Neuronal stem cell (in vitro differentiated cells): ENCODE results near the gene FBLN1.

Experiments used
- DNase-seq: peaks from one replicate; pipeline ENCODE4 v3.0.0-alpha.2; 2013; ENCODE audit warnings: low spot score
- H2AFZ ChIP-seq: one replicate; pipeline ENCODE4 v1.6.1; 2013; ENCODE audit warnings: mild to moderate bottlenecking, low read length, inconsistent platforms
- H2AK5ac ChIP-seq: 2 replicates; pipeline ENCODE4 v1.6.1; 2013; ENCODE audit warnings: low read depth, mild to moderate bottlenecking, inconsistent platforms, low read length, moderate library complexity, mixed read lengths
- H2BK120ac ChIP-seq: 2 replicates; pipeline ENCODE4 v1.6.1; 2013; ENCODE audit warnings: low read depth, mild to moderate bottlenecking, inconsistent platforms, low read length, moderate library complexity, mixed read lengths
- H2BK12ac ChIP-seq: one replicate; pipeline ENCODE4 v1.6.1; 2013; ENCODE audit warnings: low read length, inconsistent platforms
- H2BK15ac ChIP-seq: 2 replicates; pipeline ENCODE4 v1.6.1; 2013; ENCODE audit warnings: mild to moderate bottlenecking, low read length, inconsistent platforms, mixed read lengths
- H2BK5ac ChIP-seq: one replicate; pipeline ENCODE4 v1.6.1; 2013; ENCODE audit warnings: inconsistent platforms, mild to moderate bottlenecking, low read length, moderate library complexity
- H3K14ac ChIP-seq: one replicate; pipeline ENCODE4 v1.6.1; 2013; ENCODE audit warnings: low read length, inconsistent platforms
- H3K18ac ChIP-seq: 2 replicates; pipeline ENCODE4 v1.6.1; 2013; ENCODE audit warnings: low read length, inconsistent platforms
- H3K23ac ChIP-seq: 2 replicates; pipeline ENCODE4 v1.6.1; 2013; ENCODE audit warnings: low read depth, mild to moderate bottlenecking, mixed read lengths, low read length, inconsistent platforms; ENCODE audit not compliant: poor library complexity
- H3K27ac ChIP-seq: replicated peaks from 3 replicates; pipeline ENCODE4 v1.5.1; 2013; ENCODE audit warnings: low read length, inconsistent platforms
- H3K27me3 ChIP-seq, 3 experiments: 2 replicates each; pipeline ENCODE4 v1.6.1; 2013; ENCODE audit warnings: low read length in 3 of 3, mild to moderate bottlenecking in 2 of 3, inconsistent platforms in 1 of 3, low read depth in 1 of 3, mixed read lengths in 1 of 3, moderate library complexity in 1 of 3; ENCODE audit not compliant: control insufficient read depth in 3 of 3, insufficient read depth in 3 of 3
- H3K36me3 ChIP-seq, 2 donors: replicated peaks in 1 of 2; 2 replicates each; pipeline ENCODE4 v1.6.1; 2013; ENCODE audit warnings: low read length in 2 of 2; ENCODE audit not compliant: control insufficient read depth in 2 of 2, insufficient read depth in 2 of 2
- H3K4ac ChIP-seq: 2 replicates; pipeline ENCODE4 v1.6.1; 2013; ENCODE audit warnings: inconsistent platforms, mild to moderate bottlenecking, low read length, moderate library complexity
- H3K4me1 ChIP-seq, 2 donors: 1 replicate in 1 of 2; 2 replicates in 1 of 2; pipeline ENCODE4 v1.6.1; 2013; ENCODE audit warnings: low read length in 2 of 2, low read depth in 1 of 2; ENCODE audit not compliant: control insufficient read depth in 2 of 2, insufficient read depth in 1 of 2
- H3K4me2 ChIP-seq: one replicate; pipeline ENCODE4 v1.6.1; 2013; ENCODE audit warnings: mild to moderate bottlenecking, low read length, inconsistent platforms; ENCODE audit not compliant: insufficient read depth, poor library complexity, severe bottlenecking
- H3K4me3 ChIP-seq, 2 donors: 2 replicates each; pipeline ENCODE4 v1.5.1; 2013; ENCODE audit warnings: low read length in 2 of 2, mild to moderate bottlenecking in 2 of 2, inconsistent platforms in 1 of 2, moderate library complexity in 1 of 2
- H3K79me1 ChIP-seq: one replicate; pipeline ENCODE4 v1.6.1; 2013; ENCODE audit warnings: low read depth, mild to moderate bottlenecking, inconsistent platforms, low read length, moderate library complexity
- H3K9ac ChIP-seq: one replicate; pipeline ENCODE4 v1.6.1; 2013; ENCODE audit warnings: mild to moderate bottlenecking, low read depth, low read length, inconsistent platforms; ENCODE audit not compliant: poor library complexity
- H3K9me3 ChIP-seq, 2 donors: replicated peaks in 1 of 2; 2 replicates each; pipeline versions ENCODE3 to v1.6.1; 2013; ENCODE audit warnings: low read length in 2 of 2, mild to moderate bottlenecking in 2 of 2, inconsistent platforms in 1 of 2, low read depth in 1 of 2, mixed read lengths in 1 of 2, moderate library complexity in 1 of 2; ENCODE audit not compliant: control insufficient read depth in 2 of 2, insufficient read depth in 1 of 2
- H4K8ac ChIP-seq: one replicate; pipeline ENCODE4 v1.6.1; 2013; ENCODE audit warnings: low read depth, mild to moderate bottlenecking, inconsistent platforms, low read length, moderate library complexity
- H4K91ac ChIP-seq: one replicate; pipeline ENCODE4 v1.6.1; 2013; ENCODE audit warnings: low read length, low read depth, mild to moderate bottlenecking, inconsistent platforms; ENCODE audit not compliant: poor library complexity
- WGBS, 2 donors: extraction: QIAGEN DNeasy Blood & Tissue Kit; methylation state at CpG; one replicate each; pipeline ENCODE4 v1.1.7; 2013; ENCODE audit warnings: missing lambda C conversion rate in 2 of 2, mixed read lengths in 1 of 2; ENCODE audit not compliant: insufficient read length in 2 of 2, insufficient replicate concordance in 1 of 2; ENCODE audit errors: extremely low coverage in 2 of 2; 5-methylcytosine and 5-hydroxymethylcytosine counted together

Gene FBLN1

GRCh38 chr22:45546333-45547015 lies 43.8 kb downstream of the FBLN1 start:
- no peak overlapping the region for H2BK120ac ChIP-seq
- H3K79me1 ChIP-seq: peaks cover 3% of the 10 kb centered on the region
- no peak overlapping the region for H3K14ac ChIP-seq
- H2BK12ac ChIP-seq: no peak overlapping the region
- H4K8ac ChIP-seq: no peak overlapping the region
- no peak overlapping the region for H3K4me3 ChIP-seq
- no peak overlapping the region for H2AK5ac ChIP-seq
- peak overlapping the region; percentile 68 for H3K23ac ChIP-seq
- peaks cover 3 to 10% of the 10 kb centered on the region in 2 donors for H3K9me3 ChIP-seq
- no CpG with 5 or more reads among the region's 21 CpGs for WGBS, 2 donors
- H3K4me2 ChIP-seq: no peak overlapping the region
- H3K18ac ChIP-seq: no peak overlapping the region
- no peak overlapping the region for H3K4ac ChIP-seq
- H2BK15ac ChIP-seq: no peak overlapping the region
- H3K4me1 ChIP-seq: peaks cover 2 to 16% of the 10 kb centered on the region in 2 donors
- H4K91ac ChIP-seq: no peak overlapping the region
- H2AFZ ChIP-seq: no peak overlapping the region
- DNase-seq: no peak
- no peak overlapping the region for H2BK5ac ChIP-seq
- no peak overlapping the region for H3K27ac ChIP-seq
- no peaks in the 10 kb centered on the region for H3K27me3 ChIP-seq
- H3K9ac ChIP-seq: no peak overlapping the region
- peaks cover 62 to 93% of the 10 kb centered on the region in 2 donors for H3K36me3 ChIP-seq

- H3K4me1 ChIP-seq: peaks cover 3 to 21% of the 10 kb centered on the region in 2 donors
- H3K9me3 ChIP-seq: peaks cover 3 to 10% of the 10 kb centered on the region in 2 donors
- no peak overlapping the region for H2AFZ ChIP-seq
- DNase-seq: no peak
- peaks cover 60 to 93% of the 10 kb centered on the region in 2 donors for H3K36me3 ChIP-seq
- H4K91ac ChIP-seq: no peak overlapping the region
- no peak overlapping the region for H2AK5ac ChIP-seq
- no peak overlapping the region for H3K27ac ChIP-seq
- no peak overlapping the region for H3K4me2 ChIP-seq
- H3K9ac ChIP-seq: no peak overlapping the region
- no peak overlapping the region for H3K18ac ChIP-seq
- H3K4ac ChIP-seq: no peak overlapping the region
- no peaks in the 10 kb centered on the region for H3K27me3 ChIP-seq
- H3K14ac ChIP-seq: no peak overlapping the region
- H3K23ac ChIP-seq: no peak overlapping the region
- H3K79me1 ChIP-seq: peaks cover 3% of the 10 kb centered on the region
- no peak overlapping the region for H2BK15ac ChIP-seq
- no CpG with 5 or more reads among the region's 11 CpGs for WGBS, 2 donors
- H2BK5ac ChIP-seq: no peak overlapping the region
- H4K8ac ChIP-seq: no peak overlapping the region
- no peak overlapping the region for H3K4me3 ChIP-seq
- H2BK12ac ChIP-seq: no peak overlapping the region
- no peak overlapping the region for H2BK120ac ChIP-seq
Measured at GRCh38 chr22:45547016-45547345, 44.3 kb downstream of the FBLN1 start.

GRCh38 chr22:45547731-45548130 lies 45.0 kb downstream of the FBLN1 start:
- Histone ChIP-seq H3K4ac (no peak overlapping the region), H3K4me2 (no peak overlapping the region), H3K27me3 (no peaks in the 10 kb centered on the region), H2AFZ (no peak overlapping the region), H2BK15ac (no peak overlapping the region), H2BK120ac (no peak overlapping the region), H3K18ac (no peak overlapping the region), H3K4me3 (no peak overlapping the region), H3K9me3 (peaks cover 0 to 10% of the 10 kb centered on the region in 2 donors), H3K79me1 (peaks cover 3% of the 10 kb centered on the region), H3K9ac (no peak overlapping the region), H2BK5ac (no peak overlapping the region), H2AK5ac (no peak overlapping the region), H3K36me3 (peaks cover 53 to 85% of the 10 kb centered on the region in 2 donors), H2BK12ac (no peak overlapping the region), H4K91ac (no peak overlapping the region), H3K4me1 (peaks cover 8 to 29% of the 10 kb centered on the region in 2 donors), H3K14ac (no peak overlapping the region), H3K23ac (no peak overlapping the region), H4K8ac (no peak overlapping the region), H3K27ac (no peak overlapping the region)
- no CpG with 5 or more reads among the region's 6 CpGs for WGBS, 2 donors
- no peak for DNase-seq

- Histone ChIP-seq H3K14ac (peak overlapping the region; percentile 50), H3K36me3 (peaks cover 51 to 80% of the 10 kb centered on the region in 2 donors), H3K23ac (peak overlapping the region; percentile 87), H2AFZ (no peak overlapping the region), H3K18ac (peak overlapping the region; percentile 15), H3K79me1 (peaks cover 3% of the 10 kb centered on the region), H3K4me2 (no peak overlapping the region), H3K4me3 (no peak overlapping the region), H3K27me3 (no peaks in the 10 kb centered on the region), H3K9me3 (peaks cover 0 to 10% of the 10 kb centered on the region in 2 donors), H2BK12ac (no peak overlapping the region), H3K27ac (no peak overlapping the region), H4K91ac (no peak overlapping the region), H4K8ac (no peak overlapping the region), H3K9ac (peak overlapping the region; percentile 51), H2BK120ac (no peak overlapping the region), H2AK5ac (no peak overlapping the region), H3K4ac (no peak overlapping the region), H3K4me1 (peaks cover 13 to 31% of the 10 kb centered on the region in 2 donors), H2BK15ac (peak overlapping the region; percentile 31), H2BK5ac (peak overlapping the region; percentile 72)
- DNase-seq: no peak
- WGBS, 2 donors: no CpG with 5 or more reads among the region's 18 CpGs
Measured at GRCh38 chr22:45548247-45548840, 45.7 kb downstream of the FBLN1 start.
